ENCODE measurements around the gene PPP1R3G. TPM values are rescaled to one million over a fixed set of nuclear protein-coding genes. Genes with fewer than 3 reads are reported as not detected.

Gene PPP1R3G
- total RNA-seq, 4 donors from 2014 or later: 0.35 to 1.7 TPM; not detected in 2

- TF ChIP-seq CTCF (IDR thresholded peaks at IDR 0.05) (peak in 5 of 6 experiments; percentile 30 to 52 (median 45)), POLR2A (IDR thresholded peaks at IDR 0.05) (no peak)
- Histone ChIP-seq H3K4me1 (no peaks in the 10 kb centered on the region), H3K36me3 (no peaks in the 10 kb centered on the region), H3K4me3 (no peak overlapping the region), H3K9me3 (no peaks in the 10 kb centered on the region), H3K27me3 (no peaks in the 10 kb centered on the region), H3K27ac (no peak overlapping the region)
- DNase-seq: peak in 2 of 3 donors; percentile 28 to 61
Observed at GRCh38 chr6:5135788-5136376, 50.7 kb downstream of the PPP1R3G start.

- no peaks in the 10 kb centered on the region for H3K36me3 ChIP-seq
- no peak for TF ChIP-seq CTCF (IDR thresholded peaks at IDR 0.05)
- no peak for TF ChIP-seq POLR2A (IDR thresholded peaks at IDR 0.05)
- no peak overlapping the region for H3K27ac ChIP-seq
- H3K4me1 ChIP-seq: no peaks in the 10 kb centered on the region
- H3K9me3 ChIP-seq: no peaks in the 10 kb centered on the region
- no peaks in the 10 kb centered on the region for H3K27me3 ChIP-seq
- no peak overlapping the region for H3K4me3 ChIP-seq
- no peak for DNase-seq
Observed at GRCh38 chr6:5136851-5137250, 51.7 kb downstream of the PPP1R3G start.

Other genes starting within 250 kb of the PPP1R3G start
- 1 to 10 TPM in 2 of 4 donors, not detected in 2; 4.4 to 7.4 TPM for gene RPP40, start 81.3 kb upstream of the PPP1R3G start, total RNA-seq
- gene LYRM4, start 175.6 kb downstream of the PPP1R3G start, total RNA-seq: 10 to 100 TPM in 1 of 4 donors, 1 to 10 TPM in 3; 6.3 to 13.7 (median 7.8) TPM
- 10 to 100 TPM in 3 of 4 donors, 1 to 10 TPM in 1; 9.5 to 42.1 (median 17.1) TPM for gene FARS2, start 176.2 kb downstream of the PPP1R3G start, total RNA-seq